ENCODE results near the gene GARS1.

DNA sequence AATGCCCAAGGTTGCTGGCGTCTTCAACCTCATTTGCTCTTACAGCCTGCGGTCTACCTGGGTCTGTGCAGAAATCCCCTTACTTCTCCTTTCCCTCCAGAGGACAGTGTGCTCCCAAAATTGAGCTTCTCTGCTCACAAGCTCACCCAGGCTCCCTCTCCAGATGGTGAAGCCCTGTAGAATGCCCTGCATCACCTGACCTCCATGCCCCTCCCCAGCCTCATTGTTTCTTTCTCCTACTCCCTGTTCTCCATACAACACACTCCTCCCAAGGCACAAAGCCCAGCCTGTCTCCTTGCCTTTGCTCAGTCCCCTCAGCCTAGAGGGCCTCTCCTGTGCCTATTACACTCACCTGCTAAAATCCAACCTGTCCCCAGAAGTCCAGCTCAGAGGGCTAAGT is 84.1 kb downstream of the GARS1 start:
- TF ChIP-seq CTCF (conservative IDR thresholded peaks at IDR 0.05; ENCODE audit: low read depth, low read length) (no peak), EZH2phosphoT487 (IDR thresholded peaks at IDR 0.05; ENCODE audit: borderline replicate concordance, low read length) (no peak)
